HG02678 (cell line): ENCODE data around the gene RTEL1.
"Not testable (repeated sequence)": the region's sequence is repeated elsewhere in the genome, so short reads cannot be mapped to it uniquely, and the experiment has no call there.

Source experiments
- ATAC-seq: cut with Tn5 transposase; IDR thresholded peaks from one replicate; pipeline ENCODE4 v1.9.1; 2021; ENCODE audit warnings: mild to moderate bottlenecking, moderate library complexity; ENCODE audit not compliant: unreplicated experiment

The RTEL1 gene

DNA sequence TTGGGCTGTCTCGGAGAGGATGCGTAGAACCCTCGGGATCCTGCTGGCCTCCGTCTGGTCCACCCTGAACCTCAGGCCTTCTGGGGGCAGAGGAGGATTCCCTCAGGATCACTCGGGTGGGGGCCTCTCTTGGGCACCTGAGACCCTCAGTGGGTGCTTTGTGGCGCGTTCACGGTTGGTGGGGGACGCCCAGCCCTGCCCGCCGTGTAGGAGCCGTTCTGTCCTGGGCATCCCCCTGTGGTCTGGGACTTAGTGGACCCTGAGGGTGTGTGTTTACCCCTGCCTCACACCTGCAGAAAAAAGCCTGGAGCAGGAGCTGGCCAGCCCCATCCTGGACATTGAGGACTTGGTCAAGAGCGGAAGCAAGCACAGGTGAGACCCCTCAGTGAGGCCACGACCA, 7.6 kb downstream of the RTEL1 start:
- ATAC-seq = no peak

DNA sequence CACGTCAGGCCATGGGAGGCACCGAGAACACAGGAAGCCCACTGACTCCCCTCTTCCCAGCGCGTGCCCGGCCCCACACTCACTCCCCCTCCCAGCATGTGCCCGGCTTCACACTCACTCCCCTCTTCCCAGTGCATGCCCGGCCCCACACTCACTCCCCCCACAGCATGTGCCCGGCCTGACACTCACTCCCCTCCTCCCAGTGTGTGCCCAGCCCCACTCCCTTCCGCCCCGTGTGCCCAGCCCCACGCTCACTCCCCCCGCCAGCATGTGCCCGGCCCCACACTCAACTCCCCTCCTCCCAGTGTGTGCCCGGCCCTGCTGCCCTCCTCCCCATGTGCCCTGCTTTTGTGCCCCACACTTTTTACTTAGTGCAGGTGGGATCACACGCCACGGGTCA, 9.7 kb downstream of the RTEL1 start:
- ATAC-seq = no peak

DNA sequence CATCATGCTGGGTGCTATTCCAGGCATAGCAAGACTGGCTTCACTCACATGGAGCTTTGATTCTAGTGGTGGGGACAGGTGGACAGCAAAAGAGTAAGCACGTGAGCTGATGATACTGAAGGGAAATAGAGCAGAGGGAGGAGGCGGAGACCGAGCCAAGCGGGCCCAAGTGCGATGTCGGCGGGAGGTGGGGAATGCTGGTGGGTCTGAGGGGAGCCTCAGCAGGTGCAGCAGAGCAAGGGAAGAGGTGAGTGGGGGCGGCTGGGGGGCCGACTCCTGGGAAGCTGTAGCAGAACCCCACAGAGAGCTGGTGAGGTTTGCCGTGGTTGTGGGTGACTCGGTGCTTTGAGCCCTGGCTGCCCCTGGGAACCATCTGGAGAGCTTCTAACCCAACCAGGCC, 10.2 kb downstream of the RTEL1 start:
- no peak for ATAC-seq

DNA sequence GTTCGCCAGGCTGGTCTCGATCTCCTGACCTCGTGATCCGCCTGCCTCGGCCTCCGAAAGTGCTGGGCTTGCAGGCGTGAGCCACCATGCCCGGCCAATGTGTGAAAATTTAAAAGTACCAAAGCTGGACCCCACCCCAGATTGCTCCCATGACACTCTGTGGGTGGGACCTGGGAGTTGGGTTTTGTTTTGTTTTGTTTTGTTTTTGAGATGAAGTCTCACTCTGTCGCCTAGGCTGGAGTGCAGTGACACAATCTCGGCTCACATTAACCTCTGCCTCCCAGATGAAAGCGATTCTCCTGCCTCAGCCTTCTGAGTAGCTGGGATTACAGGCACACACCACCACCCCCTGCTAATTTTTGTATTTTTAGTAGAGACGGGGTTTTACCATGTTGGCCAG, 13.6 kb downstream of the RTEL1 start:
- not testable (repeated sequence) for ATAC-seq

DNA sequence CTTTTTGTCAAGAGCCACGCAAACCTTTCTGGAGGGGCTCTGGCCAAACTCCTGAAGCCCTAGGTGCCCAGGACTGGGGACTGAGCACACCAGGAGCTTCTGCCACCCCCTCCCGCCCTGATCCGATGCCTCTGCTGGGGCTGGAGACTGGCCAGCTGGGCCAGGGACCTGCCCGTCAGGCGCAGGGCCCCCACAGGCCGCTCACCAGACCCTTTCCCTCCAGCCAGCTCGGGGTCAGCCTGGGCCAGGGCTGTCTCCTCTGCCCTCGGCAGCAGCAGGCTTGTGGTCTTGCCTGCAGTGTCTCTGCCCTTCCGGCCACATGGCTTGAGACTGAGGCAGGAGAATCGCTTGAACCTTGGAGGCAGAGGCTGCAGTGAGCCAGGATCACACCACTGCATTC, 14.6 kb downstream of the RTEL1 start:
- ATAC-seq = no peak

DNA sequence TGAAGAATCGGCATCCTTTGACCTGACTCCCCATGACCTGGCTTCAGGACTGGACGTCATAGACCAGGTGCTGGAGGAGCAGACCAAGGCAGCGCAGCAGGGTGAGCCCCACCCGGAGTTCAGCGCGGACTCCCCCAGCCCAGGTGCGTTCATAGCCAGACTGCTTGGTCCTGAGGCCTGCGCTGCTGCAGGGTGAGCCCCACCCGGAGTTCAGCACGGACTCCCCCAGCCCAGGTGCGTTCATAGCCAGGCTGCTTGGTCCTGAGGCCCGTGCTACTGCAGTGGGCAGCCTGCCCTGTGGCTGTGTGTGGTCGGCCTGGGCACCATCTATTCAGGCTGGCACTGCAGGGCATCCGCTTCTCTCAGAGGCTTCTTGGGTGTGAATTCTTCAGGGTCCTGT, 15.8 kb downstream of the RTEL1 start:
- no peak for ATAC-seq

DNA sequence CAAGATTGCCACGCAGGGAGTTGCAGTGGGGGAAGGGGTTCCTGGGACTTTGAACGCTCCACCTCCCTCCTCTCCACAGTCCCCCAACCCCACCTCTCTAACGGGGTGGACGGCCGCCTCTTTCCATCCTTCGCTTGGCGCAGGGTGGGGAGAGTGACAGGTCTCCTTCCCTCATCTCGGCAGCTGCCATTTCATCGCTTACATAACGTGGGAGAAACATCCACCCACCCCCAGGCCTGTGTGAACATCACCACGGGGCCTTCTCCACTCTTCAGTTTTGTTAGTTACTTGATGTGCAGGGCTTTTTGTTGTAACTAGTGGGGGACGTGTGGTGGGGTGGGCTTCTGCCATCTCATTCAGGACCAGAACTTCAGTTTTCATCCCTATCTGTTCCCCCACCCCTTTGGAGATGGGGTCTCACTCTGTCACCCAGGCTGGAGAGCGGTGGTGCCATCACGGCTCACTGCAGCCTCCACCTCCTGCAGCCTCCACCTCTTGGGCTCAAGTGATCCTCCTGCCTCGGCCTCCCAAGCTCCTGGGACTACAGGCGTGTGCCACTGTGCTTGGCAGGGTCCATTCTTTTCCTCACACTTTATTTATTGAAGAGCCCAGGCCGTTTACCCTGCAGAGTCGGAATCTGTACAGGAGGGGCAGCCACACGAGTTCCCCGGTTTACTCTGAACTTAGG, 17.7 kb downstream of the RTEL1 start:
- no peak for ATAC-seq

DNA sequence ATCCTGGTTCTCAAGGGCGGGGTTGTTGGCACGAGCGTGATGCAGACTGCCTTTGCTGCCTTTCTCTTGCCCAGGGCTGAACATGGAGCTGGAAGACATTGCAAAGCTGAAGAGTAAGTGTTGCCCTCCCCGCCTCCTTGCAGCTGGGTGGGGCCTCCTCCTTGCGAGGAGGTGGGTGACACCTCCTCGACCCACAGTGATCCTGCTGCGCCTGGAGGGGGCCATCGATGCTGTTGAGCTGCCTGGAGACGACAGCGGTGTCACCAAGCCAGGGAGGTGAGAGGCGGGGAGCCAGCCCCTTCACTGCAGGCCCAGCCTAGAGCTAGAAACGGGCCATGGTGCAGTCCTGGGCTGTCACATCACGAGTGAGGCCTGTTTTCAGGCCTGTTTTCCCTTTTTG, 20.0 kb downstream of the RTEL1 start:
- no peak for ATAC-seq

DNA sequence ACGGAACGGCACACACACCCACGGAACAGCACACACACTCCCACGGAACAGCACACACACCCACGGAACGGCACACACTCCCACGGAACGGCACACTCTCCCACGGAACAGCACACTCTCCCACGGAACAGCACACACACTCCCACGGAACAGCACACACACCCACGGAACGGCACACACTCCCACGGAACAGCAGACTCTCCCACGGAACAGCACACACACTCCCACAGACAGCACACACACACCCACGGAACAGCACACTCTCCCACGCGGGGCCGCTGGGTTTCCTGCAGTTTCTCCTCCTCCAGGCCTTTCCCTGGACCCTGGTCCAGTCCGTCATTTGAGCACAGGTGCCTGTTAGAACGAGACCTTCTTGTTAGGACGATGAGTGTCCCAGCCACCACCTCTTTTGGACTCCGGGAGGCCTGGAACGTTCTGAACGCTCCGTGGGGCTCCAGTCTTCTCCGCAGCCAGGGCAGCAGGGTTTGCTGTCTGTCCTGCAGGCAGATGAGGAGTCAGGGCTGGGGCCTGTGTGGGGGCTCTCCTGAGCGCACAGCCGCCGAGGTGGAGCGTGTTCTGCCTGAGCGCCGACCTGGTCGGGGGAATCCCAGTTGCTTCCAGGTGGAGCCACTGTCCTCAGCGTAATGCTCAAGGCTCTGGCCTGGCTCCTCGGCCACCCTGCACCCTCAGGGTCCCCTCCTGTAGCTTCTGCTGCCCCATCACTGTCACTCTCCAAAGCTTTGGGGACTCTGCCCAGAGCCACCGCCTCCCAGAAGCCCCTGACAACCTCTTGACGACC, 20.8 kb downstream of the RTEL1 start:
- ATAC-seq = no peak

DNA sequence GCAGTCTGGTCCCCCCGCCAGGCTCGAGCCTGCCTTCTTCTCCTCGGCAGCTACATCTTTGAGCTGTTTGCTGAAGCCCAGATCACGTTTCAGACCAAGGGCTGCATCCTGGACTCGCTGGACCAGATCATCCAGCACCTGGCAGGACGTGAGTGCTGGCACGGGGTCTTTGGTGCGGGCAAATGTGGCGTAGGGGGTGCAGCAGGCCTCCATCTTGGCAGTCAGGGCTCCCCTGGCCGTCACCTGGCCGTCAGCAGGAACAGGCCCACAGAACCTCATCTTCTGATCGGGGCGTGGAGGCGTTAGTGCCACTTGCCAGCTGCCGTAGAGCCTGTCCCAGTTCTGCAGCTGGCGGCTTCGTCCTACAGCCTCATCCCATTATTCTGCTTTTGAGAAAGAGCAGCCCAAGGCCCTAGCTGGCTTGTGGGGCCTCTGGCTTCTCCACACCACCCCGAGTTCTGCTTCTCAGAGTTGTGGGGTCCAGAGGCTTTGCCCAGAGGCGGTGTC, 21.7 kb downstream of the RTEL1 start:
- ATAC-seq = no peak

DNA sequence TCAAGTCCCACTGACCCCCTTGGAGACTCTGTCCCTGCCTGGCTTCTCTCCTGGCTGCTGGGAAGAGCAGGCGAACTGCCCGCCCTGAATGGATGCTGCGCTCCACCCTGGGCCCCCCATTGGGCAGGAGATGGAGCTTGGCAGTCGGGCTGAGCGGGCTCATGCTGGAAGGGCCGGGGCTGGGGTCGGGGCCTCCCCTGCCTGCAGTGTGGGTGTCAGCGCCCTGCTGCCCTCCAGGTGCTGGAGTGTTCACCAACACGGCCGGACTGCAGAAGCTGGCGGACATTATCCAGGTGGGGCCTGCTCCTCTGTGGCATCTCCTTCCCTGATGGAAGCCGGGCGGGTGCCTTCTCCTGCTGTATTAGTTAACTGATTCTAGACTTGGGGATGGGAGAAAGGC, 22.3 kb downstream of the RTEL1 start:
- ATAC-seq = no peak

DNA sequence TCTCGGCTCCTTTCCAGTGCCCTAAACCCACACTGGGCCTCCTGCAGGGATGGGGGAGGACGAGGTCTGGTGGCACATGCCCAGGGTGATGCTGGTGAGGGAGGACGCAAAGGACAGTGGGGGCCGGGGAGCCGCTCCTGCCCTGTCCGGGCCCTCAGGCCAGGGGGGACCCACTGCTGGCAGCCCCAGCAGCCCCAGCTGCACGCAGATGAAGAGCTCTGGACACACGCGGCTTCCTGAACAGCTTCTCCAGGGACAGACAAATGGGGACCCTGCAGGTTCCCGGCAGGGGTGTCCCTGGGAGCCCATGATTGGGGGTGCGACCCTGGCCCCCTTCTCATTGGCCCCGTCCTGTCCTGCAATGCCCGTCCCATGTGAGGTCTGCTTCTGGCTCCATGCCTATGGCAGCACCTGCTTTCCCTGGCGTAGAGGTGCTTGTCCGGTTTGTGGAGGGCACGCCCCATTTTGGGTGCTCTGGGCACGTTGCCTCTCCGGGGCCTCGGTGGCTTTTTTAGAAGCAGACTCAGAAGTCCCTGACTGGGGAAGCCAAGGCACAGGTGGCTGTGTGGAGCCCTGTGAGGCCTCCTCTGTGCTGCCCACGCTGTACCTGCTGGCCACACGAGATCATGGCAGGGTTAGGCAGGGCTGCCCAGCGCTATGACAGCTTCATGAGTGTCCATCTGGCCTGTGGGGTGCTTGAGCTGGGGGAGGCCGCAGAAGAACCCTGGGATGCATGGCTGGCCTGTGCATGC, 22.9 kb downstream of the RTEL1 start:
- ATAC-seq = no peak

DNA sequence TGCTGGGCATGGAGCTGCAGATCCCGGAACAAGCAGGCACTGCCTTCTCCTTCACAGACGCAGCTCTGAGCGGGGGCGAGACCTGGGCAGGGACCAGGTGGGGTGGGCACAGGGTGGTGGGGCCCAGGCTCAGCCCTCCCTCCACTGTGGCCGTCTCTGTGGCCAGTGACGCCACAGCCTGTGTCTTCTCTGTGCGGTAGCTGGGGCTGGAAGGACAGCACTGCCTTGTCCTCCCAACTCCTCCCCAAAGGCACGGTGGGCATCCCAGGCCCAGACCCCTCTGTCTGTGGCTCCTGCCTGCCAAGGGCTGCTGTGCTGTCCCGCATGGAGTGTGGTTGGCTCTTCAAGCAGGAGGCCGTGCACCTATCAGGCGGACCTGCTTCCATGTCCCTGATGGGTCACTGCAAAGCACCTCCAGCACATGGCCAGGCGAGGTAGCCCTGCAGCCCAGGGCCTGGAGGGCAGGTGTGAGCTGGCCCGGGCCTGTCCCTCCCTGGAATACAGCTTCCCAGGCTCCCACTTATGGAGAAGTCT, 23.6 kb downstream of the RTEL1 start:
- ATAC-seq = no peak

DNA sequence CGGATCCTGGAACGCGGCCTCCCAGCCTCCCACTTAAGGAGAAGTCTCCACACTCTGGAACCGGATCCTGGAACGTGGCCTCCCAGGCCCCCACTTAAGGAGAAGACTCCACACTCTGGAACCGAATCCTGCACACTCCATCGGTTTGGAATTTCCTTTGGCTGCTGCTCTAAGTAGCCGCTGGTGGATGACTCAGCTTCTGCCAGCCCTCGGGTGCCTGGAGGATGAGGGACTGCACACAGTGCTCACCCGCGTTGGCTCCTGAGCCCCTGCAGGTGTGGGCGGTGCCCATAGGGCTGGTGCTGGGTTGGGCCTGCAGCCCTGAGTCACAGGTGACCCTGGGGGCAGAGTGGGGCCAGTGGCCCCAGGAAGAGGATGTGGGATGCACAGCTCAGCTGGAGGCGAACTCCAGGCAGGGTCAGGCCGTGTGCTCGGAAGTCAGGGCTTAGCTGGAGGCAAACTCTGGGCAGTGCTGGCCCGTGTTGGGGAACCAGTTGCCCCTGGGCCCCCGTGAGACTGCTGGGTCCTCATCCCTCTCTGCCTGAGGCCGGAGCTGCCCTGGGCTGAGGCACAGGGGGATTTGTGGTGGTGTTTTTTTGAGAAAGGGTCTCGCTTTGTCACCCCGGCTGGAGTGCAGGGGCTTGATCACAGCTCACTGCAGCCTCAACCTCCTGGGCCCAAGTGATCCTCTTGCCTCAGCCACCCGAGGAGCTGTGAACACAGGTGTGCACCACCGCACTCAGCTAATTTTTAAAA, 24.4 kb downstream of the RTEL1 start:
- ATAC-seq = no peak

DNA sequence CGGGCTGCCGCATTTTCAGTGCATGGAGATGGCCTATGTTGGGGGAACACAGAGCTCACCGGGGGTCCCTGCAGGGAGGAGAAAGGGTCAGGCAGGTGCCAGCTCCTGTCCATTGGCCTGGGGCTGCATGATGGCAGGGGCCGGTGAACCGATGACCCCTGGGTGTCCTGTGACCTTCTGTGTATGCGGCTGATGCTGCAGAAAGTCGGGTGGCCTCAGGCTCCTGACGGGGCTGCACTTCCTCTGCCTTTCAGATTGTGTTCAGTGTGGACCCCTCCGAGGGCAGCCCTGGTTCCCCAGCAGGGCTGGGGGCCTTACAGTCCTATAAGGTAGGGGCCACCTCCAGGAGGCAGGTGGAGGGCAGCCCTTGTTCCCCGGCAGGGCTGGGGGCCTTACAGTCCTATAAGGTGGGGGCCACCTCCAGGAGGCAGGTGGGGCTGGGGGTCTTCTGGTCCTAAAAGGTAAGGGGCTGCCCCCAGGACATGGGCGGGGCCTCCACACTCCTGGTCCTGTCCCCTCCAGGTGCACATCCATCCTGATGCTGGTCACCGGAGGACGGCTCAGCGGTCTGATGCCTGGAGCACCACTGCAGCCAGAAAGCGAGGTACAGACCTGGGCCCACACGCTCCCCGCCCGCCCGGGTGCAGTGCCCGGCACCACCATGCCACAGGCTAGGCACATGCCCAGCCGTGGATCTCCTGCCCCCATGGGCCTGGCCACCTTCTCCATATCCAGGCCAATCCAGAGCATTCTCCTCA, 27.3 kb downstream of the RTEL1 start:
- ATAC-seq = no peak

DNA sequence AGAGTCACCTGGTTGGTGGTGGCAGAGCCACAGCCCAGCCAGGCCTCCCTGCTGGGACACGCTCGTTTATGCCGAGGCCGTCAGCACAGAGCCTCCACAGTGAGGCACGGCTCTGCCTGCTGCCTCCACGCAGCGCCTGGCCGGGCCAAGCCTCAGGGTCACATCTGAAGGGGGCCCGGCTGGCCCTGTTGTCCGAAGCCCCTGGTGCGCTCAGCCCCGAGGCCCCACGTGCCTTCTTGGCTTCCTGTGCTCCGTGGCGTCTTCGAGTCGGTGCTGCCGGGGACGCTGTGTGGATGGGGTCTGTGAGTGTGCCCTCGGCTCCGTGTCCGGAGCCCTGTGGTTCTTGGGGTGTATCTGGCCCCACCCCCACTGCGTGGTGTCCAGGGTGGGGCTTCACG, 28.0 kb downstream of the RTEL1 start:
- ATAC-seq = no peak

DNA sequence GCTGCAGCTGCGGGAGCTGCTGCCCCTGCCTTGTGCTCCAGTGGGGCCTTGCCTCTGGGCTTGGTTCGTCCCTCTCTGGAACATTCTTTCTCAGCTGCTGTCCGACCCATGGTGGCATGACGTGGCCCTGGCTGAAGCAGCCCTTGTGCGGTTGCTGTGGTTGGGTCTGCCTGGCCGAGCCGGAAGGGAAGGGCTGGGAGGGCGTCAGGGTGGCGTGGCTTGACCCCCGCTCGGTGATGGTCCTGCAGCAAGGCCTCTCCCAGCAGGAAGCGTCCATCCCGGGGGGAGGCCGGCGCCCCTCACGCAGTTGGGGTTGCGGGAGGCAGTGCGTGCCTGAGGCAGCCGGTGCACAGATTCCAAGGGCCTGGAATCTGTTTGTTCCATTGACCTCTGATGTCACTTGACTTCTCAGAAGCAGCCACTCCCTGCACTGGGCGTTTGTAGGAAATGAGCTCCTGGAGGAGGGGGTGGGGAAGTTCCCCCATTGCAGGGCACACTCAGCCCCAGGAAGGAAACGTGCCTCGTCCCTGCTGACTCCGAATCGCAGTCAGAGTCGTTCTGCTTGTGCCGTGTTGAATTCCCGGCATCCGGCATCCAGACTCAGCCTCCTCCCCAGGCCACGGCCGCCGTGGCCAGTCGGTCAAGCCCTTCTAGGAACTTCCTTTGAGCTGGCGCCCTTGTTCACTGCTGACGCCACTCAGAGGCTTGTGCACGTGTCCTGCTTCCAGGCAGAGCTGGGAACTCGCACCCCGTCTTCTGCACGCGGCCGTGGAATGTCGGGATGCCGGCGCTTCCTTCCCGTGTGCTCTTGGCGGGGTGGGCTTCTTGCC, 28.6 kb downstream of the RTEL1 start:
- ATAC-seq = no peak

DNA sequence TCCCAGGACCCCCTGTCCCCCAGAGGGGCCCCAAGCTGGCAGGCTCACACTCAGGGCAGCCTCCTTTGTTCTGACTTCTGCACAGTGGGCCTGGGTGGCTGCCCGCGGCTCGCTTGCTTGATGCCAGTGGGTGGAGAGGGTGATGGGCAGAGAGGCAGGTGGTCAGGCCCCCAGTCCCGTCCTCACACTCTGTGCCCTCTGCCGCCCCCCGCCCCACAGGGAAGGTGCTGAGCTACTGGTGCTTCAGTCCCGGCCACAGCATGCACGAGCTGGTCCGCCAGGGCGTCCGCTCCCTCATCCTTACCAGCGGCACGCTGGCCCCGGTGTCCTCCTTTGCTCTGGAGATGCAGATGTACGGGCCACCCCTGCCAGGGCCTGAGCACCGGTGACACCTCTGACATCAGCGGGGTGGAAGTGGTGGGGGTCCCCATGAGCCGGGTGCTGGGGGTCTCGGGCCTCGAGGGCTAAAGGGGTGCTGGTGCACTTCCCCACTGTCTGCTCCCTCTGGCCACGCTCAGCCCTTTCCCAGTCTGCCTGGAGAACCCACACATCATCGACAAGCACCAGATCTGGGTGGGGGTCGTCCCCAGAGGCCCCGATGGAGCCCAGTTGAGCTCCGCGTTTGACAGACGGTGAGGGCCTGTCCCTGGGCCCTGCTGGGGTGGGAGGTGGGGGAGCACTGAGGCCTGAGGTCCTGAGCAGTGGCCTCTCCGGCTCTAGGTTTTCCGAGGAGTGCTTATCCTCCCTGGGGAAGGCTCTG, 29.5 kb downstream of the RTEL1 start:
- ATAC-seq = no peak
